Measurements from ENCODE around the gene NXPE3.

DNA sequence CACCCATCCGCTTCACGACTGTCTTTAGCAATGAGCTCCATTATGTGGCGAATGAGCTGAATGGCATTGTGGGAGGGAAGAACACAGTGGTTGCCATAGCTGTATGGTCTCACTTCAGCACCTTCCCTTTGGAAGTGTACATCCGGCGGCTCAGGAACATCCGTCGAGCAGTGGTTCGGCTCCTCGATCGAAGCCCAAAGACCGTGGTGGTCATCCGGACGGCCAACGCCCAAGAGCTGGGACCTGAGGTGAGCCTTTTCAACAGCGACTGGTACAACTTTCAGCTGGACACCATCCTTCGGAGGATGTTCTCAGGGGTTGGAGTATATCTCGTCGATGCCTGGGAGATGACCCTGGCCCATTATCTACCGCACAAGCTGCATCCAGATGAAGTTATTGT, 42.5 kb downstream of the NXPE3 start:
- TF ChIP-seq EZH2 (IDR thresholded peaks at IDR 0.05; ENCODE audit: insufficient read depth, poor library complexity, severe bottlenecking) (no peak), EZH2phosphoT487 (IDR thresholded peaks at IDR 0.05; ENCODE audit: insufficient read depth, low read depth) (no peak)

Measured in GM23248 (cell line).